Measurements from ENCODE around the gene ZNF546.

GRCh38 chr19:40059624-40060023, 62.8 kb downstream of the ZNF546 start:
- no peak for TF ChIP-seq CTCF (conservative IDR thresholded peaks at IDR 0.05)
- no peak for TF ChIP-seq EZH2 (IDR thresholded peaks at IDR 0.05; ENCODE audit: low read depth)
